CD14-positive monocyte (primary cell): Measurements from ENCODE around the gene LIN37. TPM values are rescaled to one million over a fixed set of nuclear protein-coding genes. Genes with fewer than 3 reads are reported as not detected.
A peak's percentile ranks its signal among the peaks of the same experiment; 100 is the strongest.

Experiments used
- DNase-seq, 3 donors: peaks; one replicate each; pipeline ENCODE4 v3.0.0-alpha.2; 2011 to 2022
- H2AFZ ChIP-seq: 2 replicates; pipeline ENCODE4 v1.6.0; 2012; ENCODE audit warnings: mild to moderate bottlenecking, low read depth, low read length, inconsistent platforms; ENCODE audit not compliant: insufficient read depth, poor library complexity, severe bottlenecking
- H3K27ac ChIP-seq, 2 donors: 1 replicate in 1 of 2; 2 replicates in 1 of 2; pipeline ENCODE4 v1.5.1; 2012 to 2013; ENCODE audit warnings: low read length in 2 of 2, control low read depth in 1 of 2, inconsistent platforms in 1 of 2, low read depth in 1 of 2, mild to moderate bottlenecking in 1 of 2
- H3K27me3 ChIP-seq, 2 donors: one replicate each; pipeline versions ENCODE4 v1.6.0 to v1.6.1; 2011 to 2013; ENCODE audit warnings: low read length in 2 of 2; ENCODE audit not compliant: control insufficient read depth in 2 of 2, insufficient read depth in 2 of 2
- H3K36me3 ChIP-seq, 2 donors: replicated peaks in 1 of 2; 1 replicate in 1 of 2; 2 replicates in 1 of 2; pipeline versions ENCODE4 v1.5.1 to v1.6.1; 2012 to 2013; ENCODE audit warnings: low read length in 2 of 2, control low read depth in 1 of 2, inconsistent platforms in 1 of 2, mild to moderate bottlenecking in 1 of 2; ENCODE audit not compliant: insufficient read depth in 2 of 2, control insufficient read depth in 1 of 2
- H3K4me1 ChIP-seq, 2 donors: 1 replicate in 1 of 2; 2 replicates in 1 of 2; pipeline versions ENCODE4 v1.5.1 to v1.6.1; 2012 to 2013; ENCODE audit warnings: low read length in 2 of 2, control low read depth in 1 of 2, inconsistent platforms in 1 of 2, mild to moderate bottlenecking in 1 of 2, moderate library complexity in 1 of 2; ENCODE audit not compliant: insufficient read depth in 2 of 2, control insufficient read depth in 1 of 2
- H3K4me2 ChIP-seq: replicated peaks from 2 replicates; pipeline ENCODE3; 2012; ENCODE audit warnings: low read length, moderate library complexity, mild to moderate bottlenecking; ENCODE audit not compliant: poor library complexity, severe bottlenecking; ENCODE audit errors: extremely low read depth
- H3K4me3 ChIP-seq, 3 experiments: fragments of 200-600 bp in 1 of 3; sonication (generic) in 1 of 3; replicated peaks in 1 of 3; 1 replicate in 2 of 3; 2 replicates in 1 of 3; pipeline ENCODE4 v1.5.1; 2011 to 2013; ENCODE audit warnings: low read length in 3 of 3, mild to moderate bottlenecking in 3 of 3, control low read depth in 2 of 3, low read depth in 2 of 3, inconsistent platforms in 1 of 3, moderate library complexity in 1 of 3
- H3K79me2 ChIP-seq: 2 replicates; pipeline ENCODE4 v1.6.0; 2012; ENCODE audit warnings: mild to moderate bottlenecking, control low read depth, inconsistent platforms, low read length, moderate library complexity; ENCODE audit not compliant: insufficient read depth
- H3K9ac ChIP-seq: 2 replicates; pipeline ENCODE4 v1.6.0; 2017; ENCODE audit warnings: low read length, mild to moderate bottlenecking; ENCODE audit not compliant: insufficient read depth, poor library complexity, severe bottlenecking
- H3K9me3 ChIP-seq, 2 donors: replicated peaks in 1 of 2; 1 replicate in 1 of 2; 2 replicates in 1 of 2; pipeline versions ENCODE4 v1.5.1 to v1.6.1; 2012 to 2013; ENCODE audit warnings: low read length in 2 of 2, control low read depth in 1 of 2; ENCODE audit not compliant: control insufficient read depth in 1 of 2, insufficient read depth in 1 of 2
- H4K20me1 ChIP-seq: 2 replicates; pipeline ENCODE4 v1.6.0; 2012; ENCODE audit warnings: mild to moderate bottlenecking, low read length, control low read depth, moderate library complexity; ENCODE audit not compliant: insufficient read depth
- H3K27ac Mint-ChIP-seq, 7 donors: one replicate each; pipeline ENCODE4 v1.8.0; 2020; ENCODE audit warnings: mild to moderate bottlenecking in 7 of 7, mixed read lengths in 7 of 7, moderate library complexity in 6 of 7, inconsistent platforms in 2 of 7
- H3K27me3 Mint-ChIP-seq, 3 donors: one replicate each; pipeline ENCODE4 v1.8.0; 2021 to 2022; ENCODE audit warnings: low read depth in 3 of 3, mild to moderate bottlenecking in 3 of 3, mixed read lengths in 3 of 3, moderate library complexity in 3 of 3, inconsistent platforms in 1 of 3
- H3K36me3 Mint-ChIP-seq, 2 donors: one replicate each; pipeline ENCODE4 v1.8.0; 2020; ENCODE audit warnings: mixed read lengths in 2 of 2, inconsistent platforms in 1 of 2, mild to moderate bottlenecking in 1 of 2
- H3K4me1 Mint-ChIP-seq: one replicate; pipeline ENCODE4 v1.8.0; 2020; ENCODE audit warnings: mild to moderate bottlenecking, mixed read lengths
- H3K4me3 Mint-ChIP-seq, 2 donors: one replicate each; pipeline ENCODE4 v1.8.0; 2020; ENCODE audit warnings: mild to moderate bottlenecking in 2 of 2, mixed read lengths in 2 of 2, moderate library complexity in 1 of 2
- H3K9me3 Mint-ChIP-seq, 7 donors: one replicate each; pipeline ENCODE4 v1.8.0; 2020 to 2022; ENCODE audit warnings: mixed read lengths in 7 of 7, mild to moderate bottlenecking in 6 of 7, moderate library complexity in 6 of 7, inconsistent platforms in 2 of 7
- CTCF ChIP-seq: fragments of 200-600 bp; IDR thresholded peaks from one replicate; pipeline ENCODE4 v1.8.0; 2022; ENCODE audit warnings: antibody characterized with exemption, mild to moderate bottlenecking
- WGBS: methylation state at CpG from one replicate; pipeline ENCODE4 v1.1.5; 2013; ENCODE audit warnings: missing lambda C conversion rate; ENCODE audit not compliant: insufficient coverage; 5-methylcytosine and 5-hydroxymethylcytosine counted together
- intact Hi-C, 2 donors: fragments of 100-400 bp; cut with micrococcal nuclease; formaldehyde crosslinking; loops; one replicate each; pipeline versions ENCODE4 v1.15.0 to v1.15.1; 2023
- polyA plus RNA-seq, 3 donors: library from polyadenylated mRNA; depleted of rRNA in 1 of 3; unstranded in 2 of 3; stranded (reverse) in 1 of 3; fragments of 300-500 nt in 2 of 3; fragments of >200 nt in 1 of 3; fragmentation: Illumina TruSeq in 2 of 3; gene quantifications; 1 replicate in 2 of 3; 2 replicates in 1 of 3; pipeline ENCODE4 v1.2.3, GENCODE V29; 2012 to 2021

The LIN37 gene
- polyA plus RNA-seq, 3 donors: 5.6 to 28.6 (median 7.2) TPM

- Histone ChIP-seq H3K4me1 (no peaks in the 10 kb centered on the region), H3K4me2 (no peak overlapping the region), H3K9ac (no peak overlapping the region), H3K36me3 (peaks cover 87 to 100% of the 10 kb centered on the region in 2 donors), H4K20me1 (peaks cover 71% of the 10 kb centered on the region), H3K27me3 (no peaks in the 10 kb centered on the region), H3K4me3 (no peak overlapping the region), H3K79me2 (no peaks in the 10 kb centered on the region), H2AFZ (no peak overlapping the region), H3K27ac (no peak overlapping the region), H3K9me3 (no peaks in the 10 kb centered on the region)
- no peak overlapping the region for H3K4me3 Mint-ChIP-seq
- peaks cover 80 to 97% of the 10 kb centered on the region in 2 donors for H3K36me3 Mint-ChIP-seq
- no peak for TF ChIP-seq CTCF
- no peaks in the 10 kb centered on the region for H3K9me3 Mint-ChIP-seq
- H3K27ac Mint-ChIP-seq: no peak overlapping the region
- H3K27me3 Mint-ChIP-seq: peaks cover 0 to 3% (median 0%) of the 10 kb centered on the region in 3 donors
- no peaks in the 10 kb centered on the region for H3K4me1 Mint-ChIP-seq
- DNase-seq: no peak
- intact Hi-C loops: no loop called here
- WGBS: 97% methylated on average over 14 of the region's 21 CpGs
Observed at GRCh38 chr19:35731779-35732405, 16.5 kb upstream of the LIN37 start.

GRCh38 chr19:35732540-35733179, 15.7 kb upstream of the LIN37 start:
- no peaks in the 10 kb centered on the region for H3K4me1 ChIP-seq
- no peaks in the 10 kb centered on the region for H3K27me3 ChIP-seq
- peaks cover 74% of the 10 kb centered on the region for H4K20me1 ChIP-seq
- Mint-ChIP-seq H3K4me1 (no peaks in the 10 kb centered on the region), H3K36me3 (peaks cover 78 to 97% of the 10 kb centered on the region in 2 donors), H3K4me3 (no peak overlapping the region), H3K27ac (peak overlapping the region in 1 of 7 donors; percentile 14), H3K27me3 (peaks cover 0 to 3% (median 0%) of the 10 kb centered on the region in 3 donors), H3K9me3 (no peaks in the 10 kb centered on the region)
- no peak overlapping the region for H3K4me2 ChIP-seq
- no peak overlapping the region for H3K9ac ChIP-seq
- H3K79me2 ChIP-seq: no peaks in the 10 kb centered on the region
- TF ChIP-seq CTCF: no peak
- 97% methylated on average over 21 of the region's 25 CpGs for WGBS
- H3K4me3 ChIP-seq: no peak overlapping the region
- H3K36me3 ChIP-seq: peaks cover 86 to 100% of the 10 kb centered on the region in 2 donors
- no peak for DNase-seq
- H2AFZ ChIP-seq: no peak overlapping the region
- no peak overlapping the region for H3K27ac ChIP-seq
- H3K9me3 ChIP-seq: no peaks in the 10 kb centered on the region
- intact Hi-C loops: no loop called here
